ENCODE measurements around the gene OFD1.

The OFD1 gene

DNA sequence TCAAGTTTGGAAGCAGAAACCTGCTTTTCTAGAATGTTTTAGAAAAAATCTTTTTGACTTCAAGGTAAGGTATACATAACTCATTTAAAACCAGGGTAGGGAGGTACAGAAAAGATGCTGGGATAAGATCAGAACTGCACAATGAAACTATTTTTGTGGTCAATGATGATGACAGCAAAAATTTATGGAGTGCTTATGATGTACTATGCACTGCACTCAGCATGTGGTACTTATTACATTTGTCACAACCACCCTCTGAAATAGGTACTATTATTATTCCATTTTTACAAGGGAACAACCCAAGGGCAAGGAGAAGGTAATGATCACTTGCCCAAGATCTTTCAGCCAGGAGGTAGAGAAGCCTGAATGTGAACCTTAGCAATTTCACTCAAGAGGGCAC lies 74.3 kb downstream of the OFD1 start:
- Histone ChIP-seq H3K4me3 (ENCODE audit: insufficient read depth, low read length, poor library complexity, severe bottlenecking) (no peak overlapping the region), H3K36me3 (ENCODE audit: low read length) (no peaks in the 10 kb centered on the region), H3K9ac (ENCODE audit: low read length) (no peak overlapping the region), H2AFZ (ENCODE audit: low read depth, low read length, severe bottlenecking) (no peak overlapping the region), H3F3A (ENCODE audit: insufficient read depth) (no peaks in the 10 kb centered on the region), H4K20me1 (ENCODE audit: low read depth, low read length) (no peaks in the 10 kb centered on the region), H3K4me2 (ENCODE audit: low read depth, low read length, poor library complexity, severe bottlenecking) (no peak overlapping the region), H3K79me2 (ENCODE audit: insufficient read depth, low read length) (no peaks in the 10 kb centered on the region), H3K9me3 (ENCODE audit: insufficient read depth, low read length) (no peaks in the 10 kb centered on the region), H3K27me3 (ENCODE audit: low read length) (no peaks in the 10 kb centered on the region), H3K9me2 (replicated peaks; ENCODE audit: insufficient read depth, low read length) (no peaks in the 10 kb centered on the region), H3K27ac (ENCODE audit: low read depth, low read length) (no peak overlapping the region)
- TF ChIP-seq, protein P1, sequence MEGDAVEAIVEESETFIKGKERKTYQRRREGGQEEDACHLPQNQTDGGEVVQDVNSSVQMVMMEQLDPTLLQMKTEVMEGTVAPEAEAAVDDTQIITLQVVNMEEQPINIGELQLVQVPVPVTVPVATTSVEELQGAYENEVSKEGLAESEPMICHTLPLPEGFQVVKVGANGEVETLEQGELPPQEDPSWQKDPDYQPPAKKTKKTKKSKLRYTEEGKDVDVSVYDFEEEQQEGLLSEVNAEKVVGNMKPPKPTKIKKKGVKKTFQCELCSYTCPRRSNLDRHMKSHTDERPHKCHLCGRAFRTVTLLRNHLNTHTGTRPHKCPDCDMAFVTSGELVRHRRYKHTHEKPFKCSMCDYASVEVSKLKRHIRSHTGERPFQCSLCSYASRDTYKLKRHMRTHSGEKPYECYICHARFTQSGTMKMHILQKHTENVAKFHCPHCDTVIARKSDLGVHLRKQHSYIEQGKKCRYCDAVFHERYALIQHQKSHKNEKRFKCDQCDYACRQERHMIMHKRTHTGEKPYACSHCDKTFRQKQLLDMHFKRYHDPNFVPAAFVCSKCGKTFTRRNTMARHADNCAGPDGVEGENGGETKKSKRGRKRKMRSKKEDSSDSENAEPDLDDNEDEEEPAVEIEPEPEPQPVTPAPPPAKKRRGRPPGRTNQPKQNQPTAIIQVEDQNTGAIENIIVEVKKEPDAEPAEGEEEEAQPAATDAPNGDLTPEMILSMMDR (IDR thresholded peaks at IDR 0.05; ENCODE audit: insufficient read depth, low read length, poor library complexity, severe bottlenecking): no peak
- TF ChIP-seq EZH2phosphoT487 (conservative IDR thresholded peaks at IDR 0.05; ENCODE audit: low read length): no peak

DNA sequence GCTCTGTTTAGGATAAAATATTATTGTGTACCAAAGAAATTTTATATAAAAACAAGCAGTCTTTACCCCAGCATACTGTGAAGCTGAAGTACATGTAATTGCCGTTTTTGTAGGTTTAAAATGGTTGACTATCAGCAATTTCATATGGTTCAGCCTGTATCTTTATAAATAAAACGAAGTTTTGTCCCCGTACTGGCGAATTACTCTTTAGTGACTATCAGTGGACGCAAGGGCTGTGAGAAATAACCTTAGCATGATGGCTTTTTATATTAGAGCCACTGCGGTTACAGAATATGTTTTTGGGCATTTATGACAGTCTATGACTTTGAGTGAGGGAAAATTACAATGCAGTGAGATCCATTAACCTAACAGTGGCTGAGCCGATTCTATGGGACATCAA lies 81.1 kb downstream of the OFD1 start:
- no peaks in the 10 kb centered on the region for H3K27me3 ChIP-seq (ENCODE audit: low read length)
- no peaks in the 10 kb centered on the region for H4K20me1 ChIP-seq (ENCODE audit: low read depth, low read length)
- no peak overlapping the region for H3K4me2 ChIP-seq (ENCODE audit: low read depth, low read length, poor library complexity, severe bottlenecking)
- H3K36me3 ChIP-seq (ENCODE audit: low read length): no peaks in the 10 kb centered on the region
- no peak overlapping the region for H2AFZ ChIP-seq (ENCODE audit: low read depth, low read length, severe bottlenecking)
- no peaks in the 10 kb centered on the region for H3K9me3 ChIP-seq (ENCODE audit: insufficient read depth, low read length)
- H3F3A ChIP-seq (ENCODE audit: insufficient read depth): no peaks in the 10 kb centered on the region
- H3K27ac ChIP-seq (ENCODE audit: low read depth, low read length): no peak overlapping the region
- H3K9me2 ChIP-seq (replicated peaks; ENCODE audit: insufficient read depth, low read length): no peaks in the 10 kb centered on the region
- TF ChIP-seq EZH2phosphoT487 (conservative IDR thresholded peaks at IDR 0.05; ENCODE audit: low read length): no peak
- TF ChIP-seq, protein P1 (IDR thresholded peaks at IDR 0.05; ENCODE audit: insufficient read depth, low read length, poor library complexity, severe bottlenecking): no peak
- no peak overlapping the region for H3K9ac ChIP-seq (ENCODE audit: low read length)
- H3K4me3 ChIP-seq (ENCODE audit: insufficient read depth, low read length, poor library complexity, severe bottlenecking): no peak overlapping the region
- no peaks in the 10 kb centered on the region for H3K79me2 ChIP-seq (ENCODE audit: insufficient read depth, low read length)

DNA sequence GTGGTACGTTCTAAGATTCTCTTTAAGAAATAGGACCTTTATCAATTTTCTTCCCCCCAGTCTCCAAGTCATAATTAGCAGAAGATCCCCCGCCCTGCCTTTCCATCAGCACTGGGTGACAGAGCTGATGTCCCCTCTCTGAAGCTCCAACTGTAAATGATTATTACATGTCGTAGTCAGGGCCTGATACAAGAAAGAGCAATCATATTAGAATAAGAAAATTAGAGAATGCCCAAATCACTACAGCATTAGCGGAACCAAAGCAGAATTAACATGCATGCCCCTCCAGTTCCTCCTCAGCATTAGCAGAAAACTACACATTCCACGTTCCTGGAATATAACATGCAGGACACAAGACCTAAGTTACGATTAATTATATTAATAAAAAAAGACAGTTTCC lies 81.6 kb downstream of the OFD1 start:
- H3K9me3 ChIP-seq (ENCODE audit: insufficient read depth, low read length): no peaks in the 10 kb centered on the region

More for the DNA sequence above, 81.6 kb downstream of the OFD1 start:
- H4K20me1 ChIP-seq (ENCODE audit: low read depth, low read length): no peaks in the 10 kb centered on the region
- no peak overlapping the region for H3K9ac ChIP-seq (ENCODE audit: low read length)
- no peak overlapping the region for H3K4me3 ChIP-seq (ENCODE audit: insufficient read depth, low read length, poor library complexity, severe bottlenecking)
- H3K27ac ChIP-seq (ENCODE audit: low read depth, low read length): no peak overlapping the region
- H3K9me2 ChIP-seq (replicated peaks; ENCODE audit: insufficient read depth, low read length): no peaks in the 10 kb centered on the region
- H2AFZ ChIP-seq (ENCODE audit: low read depth, low read length, severe bottlenecking): no peak overlapping the region
- TF ChIP-seq EZH2phosphoT487 (conservative IDR thresholded peaks at IDR 0.05; ENCODE audit: low read length): no peak
- TF ChIP-seq, protein P1 (IDR thresholded peaks at IDR 0.05; ENCODE audit: insufficient read depth, low read length, poor library complexity, severe bottlenecking): no peak
- no peaks in the 10 kb centered on the region for H3K27me3 ChIP-seq (ENCODE audit: low read length)
- no peaks in the 10 kb centered on the region for H3F3A ChIP-seq (ENCODE audit: insufficient read depth)
- no peak overlapping the region for H3K4me2 ChIP-seq (ENCODE audit: low read depth, low read length, poor library complexity, severe bottlenecking)
- H3K36me3 ChIP-seq (ENCODE audit: low read length): no peaks in the 10 kb centered on the region
- H3K79me2 ChIP-seq (ENCODE audit: insufficient read depth, low read length): no peaks in the 10 kb centered on the region

Measured in SU-DHL-6 (cell line).